HepG2 (cell line): Measurements from ENCODE around the gene COL4A2. TPM values are rescaled to one million over a fixed set of nuclear protein-coding genes. Genes with fewer than 3 reads are reported as not detected.

Experiments
- NFATC3 ChIP-seq: sonication (generic); formaldehyde crosslinking; IDR thresholded peaks from 2 replicates; pipeline ENCODE4 v1.5.1; 2020; ENCODE audit warnings: mild to moderate bottlenecking, missing genetic modification reagents
- NR2F6 ChIP-seq, 2 experiments: IDR thresholded peaks; 2 replicates each; pipeline ENCODE4 v1.6.1; 2016; ENCODE audit warnings: antibody characterized with exemption in 1 of 2, mild to moderate bottlenecking in 1 of 2
- ZNF329 ChIP-seq: sonication (generic); formaldehyde crosslinking; IDR thresholded peaks from 2 replicates; pipeline ENCODE4 v1.9.0; 2021; ENCODE audit warnings: low read depth, mild to moderate bottlenecking, missing genetic modification reagents
- ZNF382 ChIP-seq: sonication (generic); formaldehyde crosslinking; IDR thresholded peaks from 2 replicates; pipeline ENCODE4 v1.5.0; 2020; ENCODE audit warnings: missing genetic modification reagents, mild to moderate bottlenecking, borderline replicate concordance
- ZNF720 ChIP-seq: sonication (generic); formaldehyde crosslinking; IDR thresholded peaks from 2 replicates; pipeline ENCODE4 v1.4.0; 2020; ENCODE audit warnings: missing genetic modification reagents
- polyA plus RNA-seq, 8 experiments: library from polyadenylated mRNA; depleted of rRNA in 3 of 8; stranded (reverse) in 7 of 8; unstranded in 1 of 8; fragments of >200 nt; fragmentation: Illumina TruSeq in 4 of 8; extraction: Trizol in 4 of 8; gene quantifications; 2 replicates each; pipeline versions ENCODE4 v1.2.1 to v1.2.3, GENCODE V29; 2011 to 2016; ENCODE audit warnings: low read depth in 4 of 8, missing spikeins in 1 of 8, mixed read lengths in 1 of 8; ENCODE audit not compliant: insufficient read depth in 1 of 8
- total RNA-seq, 5 experiments: library from RNA; depleted of rRNA; stranded (reverse); fragments of >200 nt; fragmentation: Illumina TruSeq; extraction: Trizol; gene quantifications; 2 replicates each; pipeline ENCODE4 v1.2.3, GENCODE V29; 2016; ENCODE audit warnings: low read depth in 1 of 5
- TF ChIP-seq, protein P1 (sequence below): sonication (generic); formaldehyde crosslinking; conservative IDR thresholded peaks from 2 replicates; pipeline ENCODE4 v1.4.0; 2020; ENCODE audit warnings: missing genetic modification reagents
- TF ChIP-seq, protein P2 (sequence below): sonication (generic); formaldehyde crosslinking; IDR thresholded peaks from 2 replicates; pipeline ENCODE4 v1.5.0; 2020; ENCODE audit warnings: missing genetic modification reagents
- TF ChIP-seq, protein P3 (sequence below): sonication (generic); formaldehyde crosslinking; IDR thresholded peaks from 2 replicates; pipeline ENCODE4 v1.5.1; 2020; ENCODE audit warnings: mild to moderate bottlenecking, missing genetic modification reagents, moderate library complexity

The COL4A2 gene
- total and polyA plus RNA-seq, 2 of the 13 experiments (the other 11 are each of a cell fraction or from before 2014, with no cell fraction given), result 0.22 to 1.9 TPM

DNA sequence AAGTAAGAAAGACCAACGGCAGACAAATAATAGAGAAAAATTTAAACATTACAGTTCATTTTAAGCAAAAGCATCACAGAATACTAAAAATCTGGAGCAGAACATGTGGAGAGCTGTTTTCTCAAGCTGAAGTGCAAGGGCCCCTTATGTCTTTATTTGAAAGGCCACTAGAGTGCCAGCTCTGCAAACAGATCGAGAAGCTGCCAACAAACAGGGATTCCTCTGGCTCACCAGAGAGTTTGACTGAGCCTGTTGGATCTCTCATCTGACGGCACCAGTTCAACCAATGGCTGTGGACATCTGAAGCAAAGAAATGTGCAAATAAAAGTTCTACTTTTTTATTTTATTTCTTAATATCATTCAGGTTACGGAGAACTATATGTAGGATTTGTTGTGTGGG, 119.7 kb downstream of the COL4A2 start (continued):
- TF ChIP-seq, protein P1, sequence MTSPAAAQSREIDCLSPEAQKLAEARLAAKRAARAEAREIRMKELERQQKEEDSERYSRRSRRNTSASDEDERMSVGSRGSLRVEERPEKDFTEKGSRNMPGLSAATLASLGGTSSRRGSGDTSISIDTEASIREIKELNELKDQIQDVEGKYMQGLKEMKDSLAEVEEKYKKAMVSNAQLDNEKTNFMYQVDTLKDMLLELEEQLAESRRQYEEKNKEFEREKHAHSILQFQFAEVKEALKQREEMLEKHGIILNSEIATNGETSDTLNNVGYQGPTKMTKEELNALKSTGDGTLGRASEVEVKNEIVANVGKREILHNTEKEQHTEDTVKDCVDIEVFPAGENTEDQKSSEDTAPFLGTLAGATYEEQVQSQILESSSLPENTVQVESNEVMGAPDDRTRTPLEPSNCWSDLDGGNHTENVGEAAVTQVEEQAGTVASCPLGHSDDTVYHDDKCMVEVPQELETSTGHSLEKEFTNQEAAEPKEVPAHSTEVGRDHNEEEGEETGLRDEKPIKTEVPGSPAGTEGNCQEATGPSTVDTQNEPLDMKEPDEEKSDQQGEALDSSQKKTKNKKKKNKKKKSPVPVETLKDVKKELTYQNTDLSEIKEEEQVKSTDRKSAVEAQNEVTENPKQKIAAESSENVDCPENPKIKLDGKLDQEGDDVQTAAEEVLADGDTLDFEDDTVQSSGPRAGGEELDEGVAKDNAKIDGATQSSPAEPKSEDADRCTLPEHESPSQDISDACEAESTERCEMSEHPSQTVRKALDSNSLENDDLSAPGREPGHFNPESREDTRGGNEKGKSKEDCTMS, result no peak
- TF ChIP-seq, protein P2, sequence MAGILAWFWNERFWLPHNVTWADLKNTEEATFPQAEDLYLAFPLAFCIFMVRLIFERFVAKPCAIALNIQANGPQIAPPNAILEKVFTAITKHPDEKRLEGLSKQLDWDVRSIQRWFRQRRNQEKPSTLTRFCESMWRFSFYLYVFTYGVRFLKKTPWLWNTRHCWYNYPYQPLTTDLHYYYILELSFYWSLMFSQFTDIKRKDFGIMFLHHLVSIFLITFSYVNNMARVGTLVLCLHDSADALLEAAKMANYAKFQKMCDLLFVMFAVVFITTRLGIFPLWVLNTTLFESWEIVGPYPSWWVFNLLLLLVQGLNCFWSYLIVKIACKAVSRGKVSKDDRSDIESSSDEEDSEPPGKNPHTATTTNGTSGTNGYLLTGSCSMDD (CRISPR knock-in tag), result no peak
- TF ChIP-seq ZNF329 (CRISPR knock-in tag) (no peak), ZNF720 (no peak), NFATC3 (CRISPR knock-in tag) (no peak), ZNF382 (no peak), NR2F6 (IDR thresholded peaks at IDR 0.05) (no peak), NR2F6 (CRISPR knock-in tag; IDR thresholded peaks at IDR 0.05) (no peak)
- TF ChIP-seq, protein P3, sequence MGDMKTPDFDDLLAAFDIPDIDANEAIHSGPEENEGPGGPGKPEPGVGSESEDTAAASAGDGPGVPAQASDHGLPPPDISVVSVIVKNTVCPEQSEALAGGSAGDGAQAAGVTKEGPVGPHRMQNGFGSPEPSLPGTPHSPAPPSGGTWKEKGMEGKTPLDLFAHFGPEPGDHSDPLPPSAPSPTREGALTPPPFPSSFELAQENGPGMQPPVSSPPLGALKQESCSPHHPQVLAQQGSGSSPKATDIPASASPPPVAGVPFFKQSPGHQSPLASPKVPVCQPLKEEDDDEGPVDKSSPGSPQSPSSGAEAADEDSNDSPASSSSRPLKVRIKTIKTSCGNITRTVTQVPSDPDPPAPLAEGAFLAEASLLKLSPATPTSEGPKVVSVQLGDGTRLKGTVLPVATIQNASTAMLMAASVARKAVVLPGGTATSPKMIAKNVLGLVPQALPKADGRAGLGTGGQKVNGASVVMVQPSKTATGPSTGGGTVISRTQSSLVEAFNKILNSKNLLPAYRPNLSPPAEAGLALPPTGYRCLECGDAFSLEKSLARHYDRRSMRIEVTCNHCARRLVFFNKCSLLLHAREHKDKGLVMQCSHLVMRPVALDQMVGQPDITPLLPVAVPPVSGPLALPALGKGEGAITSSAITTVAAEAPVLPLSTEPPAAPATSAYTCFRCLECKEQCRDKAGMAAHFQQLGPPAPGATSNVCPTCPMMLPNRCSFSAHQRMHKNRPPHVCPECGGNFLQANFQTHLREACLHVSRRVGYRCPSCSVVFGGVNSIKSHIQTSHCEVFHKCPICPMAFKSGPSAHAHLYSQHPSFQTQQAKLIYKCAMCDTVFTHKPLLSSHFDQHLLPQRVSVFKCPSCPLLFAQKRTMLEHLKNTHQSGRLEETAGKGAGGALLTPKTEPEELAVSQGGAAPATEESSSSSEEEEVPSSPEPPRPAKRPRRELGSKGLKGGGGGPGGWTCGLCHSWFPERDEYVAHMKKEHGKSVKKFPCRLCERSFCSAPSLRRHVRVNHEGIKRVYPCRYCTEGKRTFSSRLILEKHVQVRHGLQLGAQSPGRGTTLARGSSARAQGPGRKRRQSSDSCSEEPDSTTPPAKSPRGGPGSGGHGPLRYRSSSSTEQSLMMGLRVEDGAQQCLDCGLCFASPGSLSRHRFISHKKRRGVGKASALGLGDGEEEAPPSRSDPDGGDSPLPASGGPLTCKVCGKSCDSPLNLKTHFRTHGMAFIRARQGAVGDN (CRISPR knock-in tag), result no peak
